PC-9 (cell line): ENCODE data around the gene VDAC2. TPM values are rescaled to one million over a fixed set of nuclear protein-coding genes. Genes with fewer than 3 reads are reported as not detected.
"Not testable (repeated sequence)": the region's sequence is repeated elsewhere in the genome, so short reads cannot be mapped to it uniquely, and the experiment has no call there.

Experiments
- BruUV-seq: library from RNA; stranded (reverse); fragments of 400-500 nt; replicated peaks from 2 replicates; lab custom pipeline; 2021; lab: Mats Ljungman, UMichigan
- CTCF ChIA-PET: fragments of 300-600 bp; sonication (Branson Sonifier 250); formaldehyde crosslinking; loops from one replicate; lab custom pipeline; 2022; ENCODE audit warnings: antibody characterized with exemption; lab: Charles Lee
- POLR2A ChIA-PET: fragments of 300-600 bp; sonication (Branson Sonifier 250); formaldehyde crosslinking; loops from one replicate; lab custom pipeline; 2022; ENCODE audit warnings: antibody characterized with exemption; ENCODE audit not compliant: unreplicated experiment; lab: Charles Lee
- DNase-seq, 2 experiments: peaks; one replicate each; pipeline versions ENCODE4 v3.0.0 to v3.0.0-alpha.2; 2015 to 2022; ENCODE audit warnings: mixed read lengths in 1 of 2
- H2AFZ ChIP-seq: fragments of 200-600 bp; sonication (generic); 2 replicates; pipeline ENCODE4 v1.8.1; 2017; ENCODE audit warnings: antibody characterized with exemption
- H3F3A ChIP-seq: fragments of 200-600 bp; sonication (generic); 2 replicates; pipeline ENCODE4 v1.8.1; 2017; ENCODE audit warnings: antibody characterized with exemption, mild to moderate bottlenecking, low read depth; ENCODE audit not compliant: insufficient read depth
- H3K27ac ChIP-seq: fragments of 200-600 bp; sonication (generic); 2 replicates; pipeline ENCODE4 v1.6.1; 2016; ENCODE audit warnings: mixed run types
- H3K27me3 ChIP-seq: fragments of 200-600 bp; sonication (generic); 2 replicates; pipeline ENCODE4 v1.6.1; 2016; ENCODE audit warnings: low read depth, mixed run types; ENCODE audit not compliant: insufficient read depth
- H3K36me3 ChIP-seq: fragments of 200-600 bp; sonication (generic); 2 replicates; pipeline ENCODE4 v1.6.1; 2016; ENCODE audit warnings: low read depth, mixed run types
- H3K4me1 ChIP-seq: fragments of 200-600 bp; sonication (generic); replicated peaks from 2 replicates; pipeline ENCODE4 v1.6.1; 2016; ENCODE audit warnings: mixed run types; ENCODE audit not compliant: insufficient read depth
- H3K4me2 ChIP-seq: fragments of 200-600 bp; sonication (generic); 2 replicates; pipeline ENCODE4 v1.6.1; 2017; ENCODE audit warnings: mixed run types
- H3K4me3 ChIP-seq: fragments of 200-600 bp; sonication (generic); 2 replicates; pipeline ENCODE4 v1.6.1; 2016; ENCODE audit warnings: mixed run types
- H3K79me2 ChIP-seq: fragments of 200-600 bp; sonication (generic); 2 replicates; pipeline ENCODE4 v1.6.1; 2017; ENCODE audit warnings: low read depth, mixed run types
- H3K9me2 ChIP-seq: fragments of 200-600 bp; sonication (generic); 2 replicates; pipeline ENCODE4 v1.8.1; 2017; ENCODE audit warnings: mild to moderate bottlenecking; ENCODE audit not compliant: insufficient read depth
- H3K9me3 ChIP-seq: fragments of 200-600 bp; sonication (generic); 2 replicates; pipeline ENCODE4 v1.8.1; 2016; ENCODE audit warnings: low read depth; ENCODE audit not compliant: insufficient read depth
- H4K20me1 ChIP-seq: fragments of 200-600 bp; sonication (generic); 2 replicates; pipeline ENCODE4 v1.8.1; 2017; ENCODE audit not compliant: insufficient read depth
- CTCF ChIP-seq: fragments of 200-600 bp; sonication (generic); conservative IDR thresholded peaks from 2 replicates; pipeline ENCODE4 v1.6.1; 2017; ENCODE audit warnings: mixed run types, antibody characterized with exemption, mild to moderate bottlenecking, moderate library complexity
- EZH2 ChIP-seq: fragments of 200-600 bp; sonication (generic); IDR thresholded peaks from 2 replicates; pipeline ENCODE4 v1.8.0; 2017; ENCODE audit warnings: antibody characterized with exemption, low read depth
- intact Hi-C: fragments of 100-400 bp; cut with micrococcal nuclease; formaldehyde crosslinking; loops from one replicate; pipeline ENCODE4 v1.10.0; 2022; ENCODE audit not compliant: unreplicated experiment
- total RNA-seq: library from RNA; stranded (reverse); gene quantifications from 2 replicates; pipeline ENCODE4 v1.2.3, GENCODE V29; 2021

The VDAC2 gene
- total RNA-seq, 1 experiment from 2014 or later: 243 TPM

DNA sequence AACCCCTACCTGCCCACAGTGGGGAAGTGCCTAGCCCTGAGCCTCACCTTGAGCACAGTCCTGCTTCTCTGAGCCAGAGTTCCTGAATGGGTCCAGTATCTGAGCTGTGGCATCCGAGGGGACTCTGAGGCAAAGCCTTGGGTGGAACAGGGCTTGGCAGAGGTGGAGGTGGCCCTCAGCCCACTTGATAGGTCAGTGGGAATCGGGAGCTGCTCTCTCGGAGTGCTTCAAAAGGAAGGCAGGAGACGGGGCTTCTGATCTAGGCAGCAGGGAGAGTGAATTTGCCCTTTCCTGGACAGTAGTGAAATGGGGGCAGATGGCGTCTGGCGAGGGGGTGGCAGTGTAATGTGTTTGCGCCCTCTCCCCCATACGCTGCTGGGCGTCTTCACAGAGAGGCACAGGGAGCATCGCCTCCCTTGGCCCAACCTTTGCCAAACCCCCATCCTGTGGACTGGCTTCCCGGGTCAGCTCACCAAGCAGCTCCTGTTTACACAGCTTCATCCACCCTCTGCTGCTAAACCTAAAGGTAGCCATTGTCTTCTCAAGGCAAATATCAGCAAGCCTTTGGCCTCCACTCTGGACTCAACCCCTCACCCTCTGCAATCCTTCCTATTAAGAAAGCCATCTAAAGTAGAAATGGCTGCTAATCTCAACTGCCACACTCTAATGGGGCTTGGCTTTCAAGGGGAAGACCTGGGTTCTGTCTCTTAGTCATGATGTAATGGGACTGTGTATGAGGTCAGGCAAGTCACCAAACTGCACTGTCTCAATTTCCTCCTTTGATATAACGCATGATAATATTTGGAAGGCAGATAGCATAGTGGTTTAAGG, 21.1 kb upstream of the VDAC2 start:
- no peaks in the 10 kb centered on the region; the same call in none of the 2 replicates for H3K79me2 ChIP-seq
- no peak overlapping the region for H2AFZ ChIP-seq
- H3F3A ChIP-seq: peaks cover 64% of the 10 kb centered on the region
- no peaks in the 10 kb centered on the region for H3K27me3 ChIP-seq
- intact Hi-C loops: loop anchor here (2.0 kb wide), 1 partner anchor 205 kb away; no protein-coding TSS in a partner anchor
- no peaks in the 10 kb centered on the region for H3K9me2 ChIP-seq
- H3K4me2 ChIP-seq: no peak overlapping the region
- peak overlapping the region; percentile 49; the same call in 1 of the 2 replicates for H3K27ac ChIP-seq
- DNase-seq: no peak
- ChIA-PET POLR2A (interaction anchor here (0.6 kb wide), 1 partner anchor 45 kb away, joined by 3 read pairs; no protein-coding TSS in a partner anchor), CTCF (interaction anchor here (2.6 kb wide), 1 partner anchor 43 kb away, joined by 25 read pairs; no protein-coding TSS in a partner anchor)
- no peaks in the 10 kb centered on the region for H3K9me3 ChIP-seq
- TF ChIP-seq CTCF: no peak
- no peak for TF ChIP-seq EZH2
- no peaks in the 10 kb centered on the region for H3K36me3 ChIP-seq
- no TSS peak for BruUV-seq
- H3K4me1 ChIP-seq: peaks cover 70% of the 10 kb centered on the region
- H3K4me3 ChIP-seq: no peak overlapping the region
- no peaks in the 10 kb centered on the region for H4K20me1 ChIP-seq

DNA sequence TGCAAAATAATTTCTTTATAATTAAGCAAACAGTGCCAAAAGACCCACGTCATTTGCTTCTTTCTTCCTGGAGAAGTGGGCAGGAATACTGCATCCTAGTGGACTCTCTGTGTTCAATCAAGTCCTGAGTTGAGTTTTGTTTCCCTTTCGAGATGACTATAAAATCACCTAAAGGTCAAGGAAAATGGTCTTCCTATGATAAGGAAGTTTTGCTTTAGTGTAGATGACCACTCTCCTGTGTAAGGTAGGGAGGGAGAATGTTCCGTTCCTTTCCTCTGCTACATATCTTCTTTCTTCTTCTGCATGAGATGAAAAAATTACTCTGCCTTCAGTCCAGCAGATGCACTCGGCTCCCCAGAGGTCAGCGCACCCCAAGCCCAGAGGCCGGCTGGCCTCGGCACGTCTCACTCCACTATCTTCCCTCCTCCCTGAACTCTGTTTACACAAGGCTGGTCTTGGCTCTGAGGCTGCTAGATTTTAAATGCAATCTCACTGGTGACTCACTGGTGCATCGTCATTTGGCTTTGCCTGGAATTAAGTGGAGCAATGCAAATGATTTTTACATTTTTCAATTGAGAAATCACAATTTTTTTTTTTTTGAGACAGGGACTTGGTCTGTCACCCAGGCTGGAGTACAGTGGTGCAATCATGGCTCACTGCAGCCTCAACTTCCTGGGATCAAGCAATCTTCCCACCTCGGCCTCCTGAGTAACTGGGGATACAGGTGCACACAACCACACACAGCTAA, 18.6 kb upstream of the VDAC2 start:
- peak; percentile 79 to 97 for DNase-seq
- H3K4me3 ChIP-seq: peak overlapping the region; percentile 39; the same call in 1 of the 2 replicates
- H3K4me2 ChIP-seq: peak overlapping the region; percentile 77
- peaks cover 49% of the 10 kb centered on the region for H3F3A ChIP-seq
- no peaks in the 10 kb centered on the region for H3K36me3 ChIP-seq
- intact Hi-C loops: no loop called here
- no peaks in the 10 kb centered on the region for H4K20me1 ChIP-seq
- peaks cover 56% of the 10 kb centered on the region for H3K4me1 ChIP-seq
- TF ChIP-seq CTCF (peak; percentile 30; the same call in 1 of the 2 replicates), EZH2 (no peak)
- no peaks in the 10 kb centered on the region for H3K9me2 ChIP-seq
- ChIA-PET CTCF (interaction anchor here (0.6 to 0.7 kb wide), 3 partner anchors 10 to 27 kb away, joined by 3 to 5 read pairs (median 3); no protein-coding TSS in a partner anchor), POLR2A (interaction anchor here (0.6 kb wide), 1 partner anchor 40 kb away, joined by 5 read pairs; no protein-coding TSS in a partner anchor)
- H2AFZ ChIP-seq: no peak overlapping the region; the same call in 1 of the 2 replicates
- H3K27me3 ChIP-seq: no peaks in the 10 kb centered on the region
- H3K9me3 ChIP-seq: no peaks in the 10 kb centered on the region
- peak overlapping the region; percentile 89 for H3K27ac ChIP-seq
- H3K79me2 ChIP-seq: no peaks in the 10 kb centered on the region; the same call in none of the 2 replicates
- BruUV-seq: TSS peak; percentile 83

- not testable (repeated sequence) for H3K9me3 ChIP-seq, H3K4me2 ChIP-seq
- CTCF ChIA-PET: interaction anchor here (0.7 to 1.1 kb wide), 2 partner anchors 31 to 49 kb away, joined by 3 to 13 read pairs; no protein-coding TSS in a partner anchor
Measured at GRCh38 chr10:75194625-75195024, 16.0 kb upstream of the VDAC2 start.

More at GRCh38 chr10:75194625-75195024, 16.0 kb upstream of the VDAC2 start:
- H3K4me3 ChIP-seq, H3K9me2 ChIP-seq, H2AFZ ChIP-seq, intact Hi-C loops, DNase-seq, H3K27me3 ChIP-seq, H3K79me2 ChIP-seq, H3K36me3 ChIP-seq, BruUV-seq, H3K27ac ChIP-seq, H4K20me1 ChIP-seq: not testable (repeated sequence)
- POLR2A ChIA-PET: interaction anchor here (0.7 kb wide), 2 partner anchors 18 to 89 kb away, joined by 12 to 29 read pairs; no protein-coding TSS in a partner anchor
- peaks cover 30% of the 10 kb centered on the region for H3F3A ChIP-seq
- peaks cover 36% of the 10 kb centered on the region for H3K4me1 ChIP-seq
